HG03064 (cell line): Measurements from ENCODE around the gene CCDC192.

Experiments
- ATAC-seq: cut with Tn5 transposase; IDR thresholded peaks from one replicate; pipeline ENCODE4 v1.9.1; 2021; ENCODE audit warnings: low read depth; ENCODE audit not compliant: unreplicated experiment

Gene CCDC192

GRCh38 chr5:127911619-127912018 is 208.4 kb downstream of the CCDC192 start:
- no peak for ATAC-seq

- ATAC-seq = no peak
These were observed 209.2 kb downstream of the CCDC192 start for GRCh38 chr5:127912411-127912810.

DNA sequence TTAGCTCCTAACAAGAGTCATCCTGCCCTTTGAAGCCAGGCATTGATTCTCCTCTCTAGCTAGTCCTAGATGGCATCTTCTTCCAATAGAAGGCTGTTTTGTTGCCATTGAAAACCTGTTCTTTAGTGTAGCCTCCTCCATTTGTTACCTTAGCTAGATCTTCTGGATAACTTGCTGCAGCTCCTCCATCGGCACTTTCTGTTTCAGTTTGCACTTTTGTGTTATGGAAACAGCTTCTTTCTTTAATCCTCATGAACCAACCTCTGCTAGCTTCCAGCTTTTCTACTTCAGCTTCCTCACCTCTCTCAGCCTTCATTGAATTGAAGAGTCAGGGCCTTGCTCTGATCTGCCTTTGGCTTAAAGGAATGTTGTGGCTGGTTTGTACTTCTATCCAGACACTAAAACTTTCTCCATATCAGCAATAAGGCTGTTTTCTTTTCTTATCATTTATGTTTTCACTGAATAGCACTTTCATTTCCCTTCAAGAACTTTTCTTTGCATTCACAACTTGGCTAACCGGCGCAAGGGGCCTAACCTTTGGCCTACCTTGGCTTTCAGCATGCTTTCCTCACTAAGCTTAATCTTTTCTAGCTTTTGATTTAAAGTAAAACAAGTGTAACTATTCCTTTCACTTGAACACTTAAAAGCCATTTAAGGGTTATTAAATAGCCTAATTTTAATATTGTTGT is 213.8 kb downstream of the CCDC192 start:
- no peak for ATAC-seq

DNA sequence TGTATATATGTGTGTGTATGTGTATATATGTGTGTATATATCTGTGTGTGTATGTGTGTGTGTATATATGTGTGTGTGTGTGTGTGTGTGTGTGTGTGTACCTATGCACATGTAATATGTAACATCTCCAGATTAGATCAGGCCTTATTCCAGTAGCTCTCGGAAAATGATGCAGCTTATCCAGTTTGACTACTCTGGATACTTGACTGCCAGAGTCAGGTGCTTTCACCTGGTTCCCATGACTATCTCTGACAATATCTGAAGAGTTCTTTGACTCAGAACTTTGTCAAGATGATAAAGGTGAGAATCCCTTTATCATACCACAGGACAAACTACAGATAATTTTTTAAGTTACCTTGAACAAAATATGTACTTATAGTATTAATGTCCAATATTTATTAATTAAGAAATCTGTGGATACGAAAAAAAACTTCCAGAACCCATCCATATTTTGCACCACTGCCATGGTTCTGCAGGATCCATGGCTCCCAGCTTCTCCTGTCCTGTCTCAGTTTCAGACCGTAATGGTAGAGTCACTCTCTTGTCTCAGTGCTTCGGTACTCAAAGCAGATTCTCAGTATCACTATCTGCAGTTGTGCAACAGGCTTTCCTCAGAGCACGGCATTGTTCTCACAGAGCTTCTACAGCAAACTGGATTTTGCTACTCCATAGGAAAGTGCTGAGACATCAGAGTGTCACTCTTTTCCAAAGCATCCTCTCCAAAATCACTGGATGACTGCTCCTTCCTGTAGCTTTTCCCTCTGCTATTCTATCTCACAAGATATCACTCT is 216.0 kb downstream of the CCDC192 start:
- ATAC-seq = no peak

- no peak for ATAC-seq
These were observed 216.6 kb downstream of the CCDC192 start for GRCh38 chr5:127919818-127920217.

- ATAC-seq = no peak
These were observed 217.7 kb downstream of the CCDC192 start for GRCh38 chr5:127920936-127921335.

DNA sequence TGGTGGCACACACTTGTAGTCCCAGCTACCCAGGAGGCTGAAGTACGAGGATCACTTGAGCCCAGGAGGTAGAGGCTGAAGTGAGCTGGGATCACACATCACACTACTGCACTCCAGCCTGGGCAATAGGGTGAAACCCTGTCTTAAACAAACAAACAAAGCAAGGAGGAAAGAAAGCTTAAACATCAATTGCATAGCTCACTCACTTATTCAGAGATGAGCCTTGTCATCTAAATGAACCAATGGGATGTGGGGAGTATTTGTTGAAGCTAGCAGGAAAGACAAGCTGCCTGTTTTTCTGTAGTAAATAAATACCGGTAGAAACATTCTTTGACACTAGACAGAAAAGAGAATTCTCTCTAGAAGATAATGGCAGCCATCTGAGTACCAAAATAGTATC is 219.4 kb downstream of the CCDC192 start:
- ATAC-seq = no peak

GRCh38 chr5:127923804-127924570 is 220.8 kb downstream of the CCDC192 start:
- ATAC-seq = no peak

DNA sequence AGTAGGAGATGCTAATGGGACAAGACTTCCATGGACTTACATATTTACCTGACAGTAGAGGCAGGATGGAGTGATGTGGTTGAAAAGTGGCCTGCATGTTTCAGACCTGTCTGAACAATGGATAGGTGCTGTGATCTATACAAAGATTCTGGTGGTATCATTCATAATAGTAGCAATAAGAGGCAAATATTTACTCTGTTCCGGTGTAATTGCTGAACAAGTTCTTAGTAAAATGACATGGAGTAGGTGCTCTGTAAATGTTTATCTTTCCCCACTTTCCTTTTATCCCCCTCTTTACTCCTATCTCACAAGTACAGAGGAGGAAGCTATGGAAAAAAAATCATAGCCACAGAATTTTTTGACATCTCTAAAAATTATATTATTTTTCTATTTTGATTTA is 221.4 kb downstream of the CCDC192 start:
- ATAC-seq = no peak

- no peak for ATAC-seq
These were observed 222.7 kb downstream of the CCDC192 start for GRCh38 chr5:127925916-127926315.

DNA sequence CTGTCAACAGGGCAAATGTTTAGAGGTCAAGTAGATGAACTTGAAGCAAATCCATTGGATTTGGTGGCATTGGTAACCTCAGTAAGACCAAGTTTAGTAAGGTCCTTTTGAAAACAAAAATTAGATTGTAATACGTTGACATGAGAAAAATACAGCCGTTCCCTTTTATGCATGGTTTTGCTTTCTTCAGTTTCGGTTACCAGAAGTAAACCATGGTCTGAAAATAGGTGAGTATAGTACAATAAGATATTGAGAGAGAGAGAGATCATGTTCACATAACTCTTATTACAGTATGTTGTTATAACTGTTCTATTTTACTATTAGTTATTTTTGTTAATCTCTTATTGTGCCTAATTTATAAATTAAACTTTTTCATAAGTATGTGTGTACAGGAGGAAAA is 223.8 kb downstream of the CCDC192 start:
- no peak for ATAC-seq

DNA sequence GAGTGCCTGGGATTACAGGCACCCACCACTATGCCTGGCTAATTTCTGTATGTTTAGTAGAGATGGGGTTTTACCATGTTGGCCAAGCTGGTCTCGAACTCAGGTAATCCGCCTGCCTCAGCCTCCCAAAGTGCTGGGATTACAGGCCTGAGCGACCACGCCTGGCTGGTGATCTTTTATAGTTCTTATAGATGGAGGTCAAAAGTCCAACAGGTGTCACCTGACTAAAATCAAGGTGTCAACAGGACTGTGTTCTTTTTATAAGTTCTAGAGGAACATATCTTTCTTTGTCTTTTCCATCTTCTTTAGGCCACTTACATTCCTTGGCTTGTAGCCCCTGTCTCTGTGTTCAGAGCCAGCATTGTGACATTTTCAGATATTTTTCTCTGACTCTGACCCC is 224.9 kb downstream of the CCDC192 start:
- ATAC-seq = no peak

GRCh38 chr5:127930311-127930710 is 227.1 kb downstream of the CCDC192 start:
- no peak for ATAC-seq

DNA sequence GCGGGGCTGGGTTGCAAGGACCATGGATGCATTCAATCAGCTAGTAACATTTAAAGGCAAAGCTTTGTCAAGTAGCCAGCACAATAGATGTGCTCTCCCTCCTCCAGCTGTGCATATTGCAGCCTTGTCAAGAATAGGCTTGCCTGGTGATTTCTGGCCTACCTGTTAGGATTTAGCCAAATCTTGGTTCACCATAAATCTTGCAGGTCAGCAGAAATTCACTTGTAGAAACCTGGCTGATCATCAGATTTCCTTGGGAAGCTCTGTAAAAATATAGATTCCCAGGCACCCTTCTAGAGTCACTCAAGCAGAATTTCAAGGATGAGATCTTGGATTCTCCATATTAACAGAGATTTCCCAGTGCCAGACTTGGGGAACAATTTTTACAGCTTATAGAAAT is 228.2 kb downstream of the CCDC192 start:
- no peak for ATAC-seq

DNA sequence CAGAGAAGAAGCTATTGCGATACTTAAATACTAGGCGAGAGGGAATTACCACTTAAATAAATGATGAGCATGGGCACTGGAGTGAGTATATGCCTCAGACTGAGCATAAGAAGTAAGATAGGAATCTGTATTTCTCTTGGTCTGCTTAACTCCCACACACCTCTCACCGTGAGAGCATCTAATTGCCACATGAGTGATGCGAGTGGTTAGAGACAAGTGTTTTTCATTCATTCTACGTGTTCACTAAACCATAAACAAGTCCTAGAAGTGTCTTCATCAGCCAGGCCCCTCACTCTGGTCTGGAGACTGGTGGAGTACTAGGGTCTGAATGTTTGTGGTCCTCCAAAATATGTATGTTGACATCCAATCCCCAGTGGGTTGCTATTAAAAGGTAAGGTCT is 230.2 kb downstream of the CCDC192 start:
- ATAC-seq = no peak

- no peak for ATAC-seq
These were observed 231.6 kb downstream of the CCDC192 start for GRCh38 chr5:127934791-127935256.

- no peak for ATAC-seq
These were observed 232.2 kb downstream of the CCDC192 start for GRCh38 chr5:127935398-127935797.

GRCh38 chr5:127936439-127936972 is 233.3 kb downstream of the CCDC192 start:
- no peak for ATAC-seq

DNA sequence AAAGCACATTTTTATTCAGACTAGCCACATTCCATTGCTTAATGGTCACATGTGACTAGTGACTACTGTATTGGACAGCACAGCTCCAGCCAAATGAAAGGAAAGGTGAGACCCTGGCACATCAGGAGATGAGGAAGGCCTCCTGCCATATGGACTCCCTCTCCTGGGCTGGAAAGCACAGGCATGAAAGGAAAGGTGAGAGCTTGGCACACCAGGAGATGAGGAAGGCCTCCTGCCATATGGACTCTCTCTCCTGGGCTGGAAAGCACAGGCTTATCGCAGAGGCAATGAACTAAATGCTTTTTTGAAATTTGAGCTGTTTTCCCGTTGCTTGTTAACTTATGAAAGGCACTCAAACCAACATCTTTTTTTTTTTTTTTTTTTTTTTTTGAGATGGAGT is 235.6 kb downstream of the CCDC192 start:
- no peak for ATAC-seq

DNA sequence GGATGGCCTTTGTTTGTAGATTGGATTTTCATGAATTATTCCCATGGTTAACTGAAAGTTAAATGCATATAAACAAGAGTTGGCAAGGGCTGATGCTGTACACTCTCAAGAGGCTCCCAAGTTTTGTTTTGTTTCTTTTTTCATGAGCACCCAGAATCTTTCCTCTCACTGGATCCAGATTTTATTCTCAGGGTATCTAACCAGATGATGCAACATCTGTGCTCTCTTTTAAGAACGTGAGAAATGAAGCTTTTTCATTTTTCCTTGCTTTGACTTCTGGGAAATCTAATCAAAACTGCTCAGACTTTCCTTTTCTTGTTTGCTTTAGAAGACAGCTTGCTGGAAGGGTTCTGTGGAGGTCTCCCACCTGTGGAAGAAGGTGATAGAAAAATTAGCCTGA is 237.7 kb downstream of the CCDC192 start:
- ATAC-seq = no peak

DNA sequence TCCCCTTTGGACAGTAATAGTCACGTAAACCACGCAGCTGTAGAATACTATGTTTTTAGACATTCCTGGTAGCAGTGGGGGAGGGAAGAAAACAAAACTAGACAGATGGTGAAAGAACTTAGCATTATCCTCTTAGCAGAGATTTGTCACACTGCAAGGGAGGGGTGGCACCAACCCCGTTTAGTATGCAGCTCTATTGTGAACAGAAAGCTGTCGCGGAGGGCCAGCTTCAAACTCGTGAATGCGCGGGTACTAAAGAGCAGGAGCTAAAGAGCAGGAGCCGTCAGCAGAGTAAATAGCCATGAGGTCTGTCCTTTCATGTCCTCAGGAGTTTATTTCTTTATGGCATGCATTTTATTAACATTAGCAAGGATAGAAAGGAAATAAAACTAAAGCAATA is 238.5 kb downstream of the CCDC192 start:
- no peak for ATAC-seq
